GM10266 (cell line): ENCODE results near the gene PDXDC1.
"Not testable (repeated sequence)": the region's sequence is repeated elsewhere in the genome, so short reads cannot be mapped to it uniquely, and the experiment has no call there.

Experiments
- DNase-seq: peaks from one replicate; pipeline ENCODE4 v3.0.0; 2012; ENCODE audit errors: extremely low spot score
- TF ChIP-seq, protein P1 (sequence below): IDR thresholded peaks from 2 replicates; pipeline ENCODE4 v1.5.1; 2012; ENCODE audit warnings: mild to moderate bottlenecking, low read depth; ENCODE audit not compliant: control insufficient read depth, insufficient read depth; ENCODE audit errors: missing control alignments

The PDXDC1 gene

DNA sequence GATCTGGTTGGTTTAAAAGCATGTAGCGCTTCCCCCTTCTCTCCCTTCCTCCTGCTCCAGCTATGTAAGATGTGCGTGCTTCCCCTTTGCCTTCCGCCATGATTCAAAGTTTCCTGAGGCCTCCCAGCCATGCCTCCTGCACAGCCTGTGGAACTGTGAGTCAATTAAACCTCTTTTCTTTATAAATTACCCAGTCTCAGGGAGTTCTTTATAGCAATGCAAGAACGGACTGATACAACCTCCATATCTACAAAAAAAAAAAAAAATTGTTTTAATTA lies 16.6 kb upstream of the PDXDC1 start:
- TF ChIP-seq, protein P1, sequence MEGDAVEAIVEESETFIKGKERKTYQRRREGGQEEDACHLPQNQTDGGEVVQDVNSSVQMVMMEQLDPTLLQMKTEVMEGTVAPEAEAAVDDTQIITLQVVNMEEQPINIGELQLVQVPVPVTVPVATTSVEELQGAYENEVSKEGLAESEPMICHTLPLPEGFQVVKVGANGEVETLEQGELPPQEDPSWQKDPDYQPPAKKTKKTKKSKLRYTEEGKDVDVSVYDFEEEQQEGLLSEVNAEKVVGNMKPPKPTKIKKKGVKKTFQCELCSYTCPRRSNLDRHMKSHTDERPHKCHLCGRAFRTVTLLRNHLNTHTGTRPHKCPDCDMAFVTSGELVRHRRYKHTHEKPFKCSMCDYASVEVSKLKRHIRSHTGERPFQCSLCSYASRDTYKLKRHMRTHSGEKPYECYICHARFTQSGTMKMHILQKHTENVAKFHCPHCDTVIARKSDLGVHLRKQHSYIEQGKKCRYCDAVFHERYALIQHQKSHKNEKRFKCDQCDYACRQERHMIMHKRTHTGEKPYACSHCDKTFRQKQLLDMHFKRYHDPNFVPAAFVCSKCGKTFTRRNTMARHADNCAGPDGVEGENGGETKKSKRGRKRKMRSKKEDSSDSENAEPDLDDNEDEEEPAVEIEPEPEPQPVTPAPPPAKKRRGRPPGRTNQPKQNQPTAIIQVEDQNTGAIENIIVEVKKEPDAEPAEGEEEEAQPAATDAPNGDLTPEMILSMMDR: no peak
- DNase-seq: no peak

DNA sequence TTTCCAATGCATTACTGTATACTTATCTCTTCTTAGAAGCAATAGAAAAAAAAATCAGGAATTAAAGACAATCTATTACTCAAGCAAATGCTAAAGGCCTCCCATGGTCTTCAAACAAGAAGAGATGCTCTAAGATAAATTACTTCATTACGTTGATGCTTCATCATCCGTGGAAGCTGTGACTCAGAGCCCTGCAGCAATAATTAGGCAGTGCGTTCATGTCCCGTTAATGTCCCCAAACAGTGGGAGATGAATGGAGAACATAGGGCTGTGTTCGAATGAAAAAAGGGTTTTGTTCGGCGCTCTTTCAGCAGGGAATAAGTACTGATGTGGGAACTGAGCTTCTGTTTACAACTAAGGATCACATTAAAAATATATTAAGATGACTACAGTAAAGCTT lies 15.9 kb upstream of the PDXDC1 start:
- TF ChIP-seq, protein P1: no peak
- DNase-seq: no peak

DNA sequence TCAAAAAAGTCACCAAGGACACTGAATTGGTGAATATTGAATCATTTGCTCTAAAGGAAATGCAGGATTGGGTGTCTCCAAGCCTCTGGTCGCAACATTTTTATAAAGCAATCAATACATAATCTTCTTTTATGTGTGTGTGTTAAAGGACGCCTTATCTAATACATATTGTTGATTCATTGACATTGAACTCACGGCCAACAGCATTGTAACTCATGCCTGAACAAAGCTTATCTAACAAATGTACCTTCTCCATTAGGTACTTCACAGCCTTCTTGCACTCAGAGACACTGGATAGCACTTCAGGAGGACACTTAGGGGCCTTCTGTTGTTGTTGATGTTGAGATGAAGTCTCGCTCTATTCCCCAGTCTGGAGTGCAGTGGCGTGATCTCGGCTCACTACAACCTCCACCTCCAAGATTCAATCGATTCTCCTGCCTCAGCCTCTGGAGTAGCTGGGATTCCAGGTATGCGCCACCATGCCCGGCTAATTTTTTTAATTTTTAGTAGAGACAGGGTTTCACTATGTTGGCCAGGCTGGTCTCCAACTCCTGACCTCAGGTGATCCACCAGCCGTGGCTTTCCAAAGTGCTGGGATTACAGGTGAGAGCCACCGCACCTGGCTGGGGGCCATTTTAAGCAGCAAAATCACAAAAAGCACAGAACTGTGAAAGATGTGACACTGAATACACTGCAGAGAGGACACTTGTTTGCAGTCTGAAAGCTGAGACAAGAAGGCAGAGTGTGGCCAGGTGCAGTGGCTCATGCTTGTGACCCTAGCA lies 13.2 kb upstream of the PDXDC1 start:
- DNase-seq: no peak
- TF ChIP-seq, protein P1: no peak

DNA sequence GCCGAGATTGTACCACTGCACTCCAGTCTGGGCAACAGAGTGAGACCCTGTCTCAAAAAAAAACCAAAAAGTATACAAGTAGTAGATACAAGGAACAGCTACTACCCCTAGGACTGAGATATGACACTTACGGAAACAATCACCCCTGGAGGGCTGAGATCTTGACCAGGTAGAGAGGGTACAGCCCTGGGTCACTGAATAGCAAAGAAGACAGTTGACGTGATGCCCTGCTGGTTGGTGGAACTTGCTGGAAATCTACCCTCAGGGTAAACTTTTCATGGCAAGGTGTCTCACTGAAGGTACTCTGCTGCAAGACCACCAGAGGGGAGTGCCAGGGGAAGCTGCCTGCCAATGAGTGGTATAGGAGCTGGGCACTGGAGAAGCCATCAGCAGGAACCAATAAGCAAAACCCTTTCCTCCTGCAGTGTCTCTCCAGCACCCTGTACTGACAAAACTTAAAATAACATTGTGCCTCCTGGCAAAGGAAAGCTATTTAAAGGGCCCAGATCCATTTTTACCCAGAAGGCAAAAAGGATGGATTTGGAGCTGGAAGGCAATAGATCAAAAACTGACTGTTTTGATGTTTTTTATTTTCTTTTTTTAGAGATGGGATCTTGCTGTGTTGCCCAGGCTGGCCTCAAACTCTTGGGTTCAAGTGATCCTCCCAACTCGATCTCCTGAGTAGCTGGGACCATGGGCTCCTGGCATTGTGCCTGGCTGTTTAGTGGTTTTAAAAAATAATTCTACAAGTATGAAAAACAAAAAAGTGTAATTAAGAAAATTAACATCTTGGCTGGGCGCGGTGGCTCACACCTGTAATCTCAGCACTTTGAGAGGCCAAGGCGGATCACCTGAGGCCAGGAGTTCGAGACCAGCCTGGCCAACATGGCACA lies 11.3 kb upstream of the PDXDC1 start:
- TF ChIP-seq, protein P1: no peak
- no peak for DNase-seq

DNA sequence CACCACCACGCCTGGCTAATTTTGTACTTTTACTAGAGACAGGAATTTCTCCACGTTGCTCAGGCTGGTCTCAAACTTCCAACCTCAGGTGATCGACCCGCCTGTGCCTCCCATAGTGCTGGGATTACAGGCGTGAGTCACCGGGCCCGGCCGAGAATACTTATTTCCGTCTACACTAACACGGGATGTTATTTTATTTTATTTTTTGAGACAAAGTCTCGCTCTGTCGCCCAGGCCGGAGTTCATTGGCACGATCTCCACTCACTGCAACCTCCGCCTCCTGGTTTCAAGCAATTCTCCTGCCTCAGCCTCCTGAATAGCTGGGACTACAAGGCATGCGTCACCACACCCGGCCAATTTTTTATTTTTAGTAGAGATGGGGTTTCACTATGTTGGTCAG lies 9.5 kb upstream of the PDXDC1 start:
- TF ChIP-seq, protein P1: no peak
- DNase-seq: no peak

DNA sequence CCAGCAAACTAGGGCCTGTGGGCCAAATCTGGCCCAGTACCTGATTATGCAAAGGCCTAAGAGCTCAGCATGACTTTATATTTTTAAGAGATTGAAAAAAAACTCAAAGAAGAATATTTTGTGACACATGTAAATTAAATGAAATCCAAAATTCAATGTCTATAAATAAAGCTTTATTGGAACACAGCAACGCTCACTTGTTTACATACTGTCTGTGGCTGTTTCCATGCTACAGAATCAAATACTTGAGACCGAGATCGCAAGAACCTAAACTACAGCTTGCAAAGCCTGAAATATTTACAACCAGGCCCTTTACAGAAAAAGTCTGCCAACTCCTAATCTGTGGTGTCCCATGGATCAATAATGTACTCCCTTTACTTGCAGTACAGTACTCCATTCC lies 5.0 kb upstream of the PDXDC1 start:
- not testable (repeated sequence) for DNase-seq

DNA sequence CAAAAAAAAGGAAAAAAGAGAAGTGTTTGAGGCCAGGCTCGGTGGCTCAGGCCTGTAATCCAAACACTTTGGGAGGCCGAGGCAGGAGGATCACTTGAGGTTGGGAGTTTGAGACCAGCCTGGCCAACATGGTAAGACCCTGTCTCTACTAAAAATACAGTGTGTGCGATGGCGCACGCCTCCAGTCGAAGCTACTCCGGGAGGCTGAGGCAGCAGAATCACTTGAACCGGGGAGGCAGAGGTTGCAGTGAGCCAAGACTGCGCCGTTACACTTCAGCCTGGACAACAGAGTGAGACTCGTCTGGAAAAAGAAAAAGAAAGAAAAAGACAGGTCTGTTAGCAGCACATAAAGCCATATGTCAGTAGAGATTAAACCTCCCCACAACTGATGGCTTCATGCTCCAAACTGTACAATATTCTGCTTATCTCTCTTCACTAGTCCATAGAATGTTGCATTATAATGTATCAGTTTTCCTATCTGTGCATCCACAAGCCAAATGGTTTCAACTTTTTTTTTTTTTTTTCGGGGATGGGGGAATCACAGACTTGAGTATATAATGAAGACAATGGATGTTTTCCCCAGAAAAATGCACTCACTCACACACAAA lies 3.1 kb upstream of the PDXDC1 start:
- DNase-seq: not testable (repeated sequence)

DNA sequence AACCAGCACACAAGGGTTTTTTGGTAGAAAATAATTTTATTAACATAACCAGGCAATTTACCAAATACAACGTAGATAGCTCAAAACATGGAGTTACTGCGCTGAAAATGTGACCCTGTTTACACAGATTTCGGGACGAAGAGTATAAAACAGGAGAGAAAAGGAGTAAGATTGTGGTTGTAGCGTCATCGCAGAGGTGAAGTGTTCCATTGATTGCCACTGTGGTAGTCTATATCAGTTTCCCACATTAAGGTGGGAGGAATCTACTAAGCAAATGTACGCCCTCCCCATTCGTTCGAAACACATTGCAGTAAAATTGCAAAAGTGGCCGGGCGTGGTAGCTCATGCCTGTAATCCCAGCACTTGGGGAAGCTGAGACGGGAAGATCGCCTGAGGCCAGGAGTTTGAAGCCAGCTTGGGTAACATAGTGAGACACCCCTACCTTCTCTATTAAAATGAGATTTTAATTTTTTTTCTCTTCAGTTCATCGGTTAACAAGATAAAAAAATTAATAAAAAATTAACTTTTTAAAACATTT lies 972 bp upstream of the PDXDC1 start:
- not testable (repeated sequence) for DNase-seq

DNA sequence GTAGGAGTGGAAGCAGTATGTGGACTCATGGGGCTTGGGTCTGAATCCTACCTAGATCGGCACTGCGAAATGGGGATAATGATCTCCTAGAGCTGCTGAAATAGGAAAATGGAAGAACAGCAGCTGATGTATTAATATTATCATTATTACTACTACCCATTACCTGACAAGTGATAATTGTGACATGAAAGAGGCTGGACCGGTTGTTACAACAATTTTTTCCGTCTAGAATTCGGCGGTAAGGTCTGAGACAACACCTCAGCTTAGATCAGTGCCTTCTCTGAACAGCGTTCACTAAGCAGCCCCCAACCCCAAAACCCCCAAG lies 533 bp upstream of the PDXDC1 start:
- not testable (repeated sequence) for DNase-seq

DNA sequence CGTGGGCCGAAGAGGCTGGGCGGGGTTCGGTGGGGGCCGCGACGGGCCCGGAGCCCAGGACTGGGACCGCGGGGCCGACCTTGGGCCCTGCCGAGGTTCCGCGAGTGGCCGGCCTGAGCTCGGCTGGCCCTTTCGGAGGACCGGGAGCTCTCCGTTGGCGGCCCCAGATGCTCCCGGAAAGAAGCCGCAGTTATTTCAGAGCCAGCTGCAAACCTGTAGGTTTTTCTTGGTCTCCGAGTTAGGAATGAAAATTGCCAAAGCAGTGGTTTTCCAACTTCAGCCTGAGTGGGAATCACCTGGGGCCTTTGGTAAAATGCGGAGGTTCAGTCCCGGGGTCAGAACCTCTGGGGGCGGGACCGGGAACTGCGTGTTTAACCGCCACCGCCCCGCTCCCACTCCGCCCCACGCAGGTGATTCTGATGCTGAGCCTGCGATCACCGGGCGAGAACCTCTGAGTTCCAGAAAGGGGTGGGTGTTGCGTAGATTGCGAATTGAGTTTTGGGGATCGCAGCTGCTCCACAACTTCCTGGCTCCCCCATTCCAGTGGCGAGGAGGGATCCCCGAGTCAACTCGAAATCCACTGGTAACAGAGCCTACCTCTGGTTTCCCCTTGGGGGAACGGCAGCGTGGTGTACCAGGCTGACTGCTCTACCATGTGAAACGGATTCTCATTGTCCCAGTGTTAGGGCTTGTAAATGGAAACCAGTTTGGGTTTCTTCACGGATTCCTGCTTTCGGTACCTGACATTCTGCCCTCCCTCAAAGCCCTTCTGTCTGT lies 780 bp downstream of the PDXDC1 start:
- peak; percentile 27 for DNase-seq

DNA sequence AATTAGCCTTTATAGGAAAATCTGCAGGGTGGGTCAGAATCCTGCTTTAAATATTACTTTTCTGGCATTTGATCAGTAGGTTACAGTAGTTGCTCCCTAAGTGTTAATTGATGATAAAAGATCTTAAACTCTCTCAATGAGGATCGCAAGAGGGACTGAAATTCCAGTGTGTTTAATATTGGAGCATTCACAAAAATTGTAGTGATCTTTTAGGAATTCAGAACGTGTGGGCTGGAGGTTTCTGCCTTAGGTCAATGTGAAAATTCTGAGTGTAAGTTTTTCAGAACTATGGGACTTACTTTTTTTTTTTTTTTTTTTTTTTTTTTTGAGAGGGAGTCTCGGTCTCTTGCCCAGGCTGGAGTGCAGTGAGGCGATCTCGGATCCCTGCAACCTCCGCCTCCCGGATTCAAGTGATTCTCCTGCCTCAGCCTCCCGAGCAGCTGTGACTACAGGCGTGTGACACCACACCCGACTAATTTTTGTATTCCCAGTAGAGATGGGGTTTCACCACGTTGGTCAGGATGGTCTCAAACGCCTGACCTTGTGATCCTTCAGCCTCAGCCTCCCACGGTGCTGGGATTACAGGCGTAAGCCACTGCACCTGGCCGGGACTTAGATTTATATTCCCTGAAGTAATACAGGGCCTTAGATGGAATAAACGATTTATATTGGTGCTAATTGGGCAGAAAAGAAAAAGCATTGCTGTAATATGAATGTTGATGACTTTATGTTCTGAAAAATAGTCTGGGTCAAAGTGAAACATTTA lies 2.3 kb downstream of the PDXDC1 start:
- not testable (repeated sequence) for DNase-seq

DNA sequence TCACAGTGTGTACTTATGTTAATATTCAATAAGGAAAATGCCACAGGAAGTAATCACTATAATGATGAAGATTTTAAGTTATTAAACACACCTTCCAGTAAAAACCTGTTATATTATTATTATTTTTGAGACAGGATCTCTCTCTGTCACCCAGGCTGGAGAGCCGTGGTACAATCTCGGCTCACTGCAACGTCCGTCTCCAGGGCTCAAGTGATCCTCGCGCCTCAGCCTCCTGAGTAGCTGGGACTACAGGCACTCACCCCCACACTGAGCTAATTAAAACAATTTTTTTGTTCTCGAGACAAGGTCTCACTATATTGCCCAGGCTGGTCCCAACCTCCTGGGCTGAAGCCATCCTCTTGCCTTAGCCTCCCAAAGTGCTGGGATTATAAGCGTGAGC lies 3.5 kb downstream of the PDXDC1 start:
- DNase-seq: not testable (repeated sequence)
